B cell (primary cell): ENCODE data around the gene RAB27A. TPM values are rescaled to one million over a fixed set of nuclear protein-coding genes. Genes with fewer than 3 reads are reported as not detected.

Experiments
- ATAC-seq: fragments of 200-7000 bp; cut with Tn5 transposase; one replicate; pipeline ENCODE4 v1.10.0; 2021; ENCODE audit warnings: low read depth, mild to moderate bottlenecking, moderate number of reproducible peaks, moderate library complexity
- CTCF ChIA-PET: fragments of 350-600 bp; sonication (Branson Sonifier 250); formaldehyde crosslinking; loops from one replicate; lab custom pipeline; 2021; ENCODE audit warnings: antibody characterized with exemption, inconsistent platforms; lab: Charles Lee
- POLR2A ChIA-PET: fragments of 350-600 bp; sonication (Branson Sonifier 250); formaldehyde crosslinking; loops from one replicate; lab custom pipeline; 2021; ENCODE audit warnings: antibody characterized with exemption; lab: Charles Lee
- DNase-seq: peaks from one replicate; pipeline ENCODE4 v3.0.0; 2013
- H2AFZ ChIP-seq: 2 replicates; pipeline ENCODE4 v1.6.1; 2012; ENCODE audit warnings: mild to moderate bottlenecking, low read depth, low read length; ENCODE audit not compliant: insufficient read depth, poor library complexity, severe bottlenecking
- H3K27ac ChIP-seq, 2 donors: 1 replicate in 1 of 2; 2 replicates in 1 of 2; pipeline ENCODE4 v1.5.1; 2012 to 2013; ENCODE audit warnings: low read length in 2 of 2, mild to moderate bottlenecking in 2 of 2, moderate library complexity in 1 of 2
- H3K27me3 ChIP-seq, 4 experiments: fragments of 200-600 bp in 1 of 4; sonication (generic) in 1 of 4; replicated peaks in 1 of 4; 1 replicate in 2 of 4; 2 replicates in 2 of 4; pipeline versions ENCODE4 v1.6.1 to v1.7.0; 2013 to 2016; ENCODE audit warnings: low read length in 3 of 4, mild to moderate bottlenecking in 2 of 4, mixed read lengths in 1 of 4, moderate library complexity in 1 of 4; ENCODE audit not compliant: insufficient read depth in 4 of 4, control insufficient read depth in 3 of 4; ENCODE audit errors: control extremely low read depth in 1 of 4
- H3K36me3 ChIP-seq, 2 experiments: replicated peaks in 1 of 2; 1 replicate in 1 of 2; 2 replicates in 1 of 2; pipeline versions ENCODE4 v1.6.1 to v1.7.1; 2013; ENCODE audit warnings: low read length in 1 of 2; ENCODE audit not compliant: insufficient read depth in 2 of 2, control insufficient read depth in 1 of 2; ENCODE audit errors: control extremely low read depth in 1 of 2, extremely low read depth in 1 of 2
- H3K4me1 ChIP-seq, 2 donors: fragments of 200-600 bp in 1 of 2; sonication (generic) in 1 of 2; 1 replicate in 1 of 2; 2 replicates in 1 of 2; pipeline versions ENCODE4 v1.5.1 to v1.6.1; 2013 to 2017; ENCODE audit warnings: low read length in 2 of 2; ENCODE audit not compliant: control insufficient read depth in 2 of 2, insufficient read depth in 2 of 2
- H3K4me2 ChIP-seq: replicated peaks from 2 replicates; pipeline ENCODE3; 2012; ENCODE audit warnings: mild to moderate bottlenecking, low read depth, low read length; ENCODE audit not compliant: poor library complexity, severe bottlenecking
- H3K4me3 ChIP-seq, 5 experiments: fragments of 200-600 bp in 1 of 5; sonication (generic) in 1 of 5; 1 replicate in 3 of 5; 2 replicates in 2 of 5; pipeline versions ENCODE4 v1.5.1 to v1.7.0; 2011 to 2016; ENCODE audit warnings: low read length in 4 of 5, mild to moderate bottlenecking in 4 of 5, low read depth in 2 of 5, control low read depth in 1 of 5, moderate library complexity in 1 of 5; ENCODE audit not compliant: insufficient read depth in 1 of 5; ENCODE audit errors: control extremely low read depth in 1 of 5, extremely low read depth in 1 of 5
- H3K79me2 ChIP-seq: fragments of 200-600 bp; sonication (generic); one replicate; pipeline ENCODE4 v1.6.0; 2016; ENCODE audit warnings: low read length; ENCODE audit not compliant: control insufficient read depth, insufficient read depth
- H3K9ac ChIP-seq: fragments of 200-600 bp; sonication (generic); 2 replicates; pipeline ENCODE4 v1.6.1; 2017; ENCODE audit warnings: mild to moderate bottlenecking, low read length, moderate library complexity
- H3K9me3 ChIP-seq, 3 donors: one replicate each; pipeline versions ENCODE4 v1.6.1 to v1.7.1; 2013; ENCODE audit warnings: low read length in 2 of 3; ENCODE audit not compliant: control insufficient read depth in 2 of 3, insufficient read depth in 1 of 3; ENCODE audit errors: control extremely low read depth in 1 of 3
- H4K20me1 ChIP-seq: 2 replicates; pipeline ENCODE4 v1.6.0; 2012; ENCODE audit warnings: mild to moderate bottlenecking, low read length; ENCODE audit not compliant: insufficient read depth, control insufficient read depth, poor library complexity, severe bottlenecking
- H3K27ac Mint-ChIP-seq: one replicate; pipeline ENCODE4 v1.8.0; 2021; ENCODE audit warnings: mixed read lengths
- H3K27me3 Mint-ChIP-seq: one replicate; pipeline ENCODE4 v1.8.0; 2021; ENCODE audit warnings: mixed read lengths
- H3K4me1 Mint-ChIP-seq: one replicate; pipeline ENCODE4 v1.8.0; 2021; ENCODE audit warnings: mixed read lengths
- H3K4me3 Mint-ChIP-seq: one replicate; pipeline ENCODE4 v1.8.0; 2021; ENCODE audit warnings: mixed read lengths
- H3K9me3 Mint-ChIP-seq: one replicate; pipeline ENCODE4 v1.8.0; 2022; ENCODE audit warnings: mixed read lengths; ENCODE audit not compliant: insufficient read depth
- EZH2 ChIP-seq: IDR thresholded peaks from 2 replicates; pipeline ENCODE4 v1.6.1; 2012; ENCODE audit warnings: borderline replicate concordance, low read depth, mild to moderate bottlenecking, moderate library complexity, low read length; ENCODE audit not compliant: insufficient read depth, poor library complexity, severe bottlenecking
- WGBS: methylation state at CpG from one replicate; pipeline ENCODE4 v1.1.5; 2013; ENCODE audit warnings: missing lambda C conversion rate; ENCODE audit not compliant: insufficient coverage; 5-methylcytosine and 5-hydroxymethylcytosine counted together
- intact Hi-C: fragments of 100-400 bp; cut with micrococcal nuclease; formaldehyde crosslinking; loops from one replicate; pipeline ENCODE4 v1.10.0; 2022
- polyA plus RNA-seq: library from polyadenylated mRNA; depleted of rRNA; stranded (reverse); fragments of >200 nt; gene quantifications from 2 replicates; pipeline ENCODE4 v1.2.3, GENCODE V29; 2012
- total RNA-seq, 2 donors: library from RNA; stranded (reverse); fragments of 120-200 nt in 1 of 2; gene quantifications; 1 replicate in 1 of 2; 2 replicates in 1 of 2; pipeline versions ENCODE4 v1.2.3 to v1.2.4, GENCODE V29; 2013 to 2022
- TF ChIP-seq, protein P1 (sequence below): fragments of 200-600 bp; IDR thresholded peaks from one replicate; pipeline ENCODE4 v1.8.0; 2022; ENCODE audit warnings: antibody characterized with exemption, mild to moderate bottlenecking

The RAB27A gene
- total and polyA plus RNA-seq, 2 donors (not counting 1 experiment from before 2014, with no cell fraction given), result 7.2 to 19.0 TPM

DNA sequence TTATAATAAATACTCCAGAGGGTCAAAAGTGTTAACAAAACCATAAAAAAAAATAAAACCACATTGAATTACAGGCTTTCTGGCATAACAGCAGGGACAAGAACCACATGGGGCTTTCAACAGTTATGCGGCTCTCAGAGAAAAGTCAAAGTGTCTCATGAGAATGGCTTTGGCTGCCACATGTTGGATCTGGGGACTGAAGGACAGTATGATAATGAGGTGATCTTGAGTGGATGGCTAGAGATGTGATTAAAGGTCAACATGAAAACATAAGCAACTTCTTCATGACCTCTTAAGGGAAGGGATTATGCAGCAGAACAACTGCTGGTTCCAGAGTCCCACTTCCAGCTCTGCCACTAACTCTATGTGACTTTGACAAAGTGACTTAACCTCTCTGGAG is 5.2 kb downstream of the RAB27A start:
- Histone ChIP-seq H3K36me3 (no peaks in the 10 kb centered on the region), H3K9me3 (no peaks in the 10 kb centered on the region), H2AFZ (no peak overlapping the region), H3K9ac (no peak overlapping the region), H3K4me2 (no peak overlapping the region), H3K27me3 (no peaks in the 10 kb centered on the region), H3K4me3 (no peak overlapping the region), H3K79me2 (peaks cover 51% of the 10 kb centered on the region), H3K27ac (peak overlapping the region in 1 of 2 donors; percentile 21), H3K4me1 (peaks cover 23 to 30% of the 10 kb centered on the region in 2 donors), H4K20me1 (no peaks in the 10 kb centered on the region)
- ChIA-PET CTCF (interaction anchor here (4.9 kb wide), 1 partner anchor 66 kb away, joined by 23 read pairs; no protein-coding TSS in a partner anchor), POLR2A (no interaction called here)
- DNase-seq (no peak), ATAC-seq (no peak)
- Mint-ChIP-seq H3K4me1 (peaks cover 58% of the 10 kb centered on the region), H3K27ac (no peak overlapping the region), H3K4me3 (no peak overlapping the region), H3K27me3 (no peaks in the 10 kb centered on the region), H3K9me3 (no peaks in the 10 kb centered on the region)
- TF ChIP-seq EZH2, result no peak
- TF ChIP-seq, protein P1, sequence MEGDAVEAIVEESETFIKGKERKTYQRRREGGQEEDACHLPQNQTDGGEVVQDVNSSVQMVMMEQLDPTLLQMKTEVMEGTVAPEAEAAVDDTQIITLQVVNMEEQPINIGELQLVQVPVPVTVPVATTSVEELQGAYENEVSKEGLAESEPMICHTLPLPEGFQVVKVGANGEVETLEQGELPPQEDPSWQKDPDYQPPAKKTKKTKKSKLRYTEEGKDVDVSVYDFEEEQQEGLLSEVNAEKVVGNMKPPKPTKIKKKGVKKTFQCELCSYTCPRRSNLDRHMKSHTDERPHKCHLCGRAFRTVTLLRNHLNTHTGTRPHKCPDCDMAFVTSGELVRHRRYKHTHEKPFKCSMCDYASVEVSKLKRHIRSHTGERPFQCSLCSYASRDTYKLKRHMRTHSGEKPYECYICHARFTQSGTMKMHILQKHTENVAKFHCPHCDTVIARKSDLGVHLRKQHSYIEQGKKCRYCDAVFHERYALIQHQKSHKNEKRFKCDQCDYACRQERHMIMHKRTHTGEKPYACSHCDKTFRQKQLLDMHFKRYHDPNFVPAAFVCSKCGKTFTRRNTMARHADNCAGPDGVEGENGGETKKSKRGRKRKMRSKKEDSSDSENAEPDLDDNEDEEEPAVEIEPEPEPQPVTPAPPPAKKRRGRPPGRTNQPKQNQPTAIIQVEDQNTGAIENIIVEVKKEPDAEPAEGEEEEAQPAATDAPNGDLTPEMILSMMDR, result no peak
- WGBS, result no CpG with 5 or more reads among the region's 1 CpG
- intact Hi-C loops, result no loop called here

DNA sequence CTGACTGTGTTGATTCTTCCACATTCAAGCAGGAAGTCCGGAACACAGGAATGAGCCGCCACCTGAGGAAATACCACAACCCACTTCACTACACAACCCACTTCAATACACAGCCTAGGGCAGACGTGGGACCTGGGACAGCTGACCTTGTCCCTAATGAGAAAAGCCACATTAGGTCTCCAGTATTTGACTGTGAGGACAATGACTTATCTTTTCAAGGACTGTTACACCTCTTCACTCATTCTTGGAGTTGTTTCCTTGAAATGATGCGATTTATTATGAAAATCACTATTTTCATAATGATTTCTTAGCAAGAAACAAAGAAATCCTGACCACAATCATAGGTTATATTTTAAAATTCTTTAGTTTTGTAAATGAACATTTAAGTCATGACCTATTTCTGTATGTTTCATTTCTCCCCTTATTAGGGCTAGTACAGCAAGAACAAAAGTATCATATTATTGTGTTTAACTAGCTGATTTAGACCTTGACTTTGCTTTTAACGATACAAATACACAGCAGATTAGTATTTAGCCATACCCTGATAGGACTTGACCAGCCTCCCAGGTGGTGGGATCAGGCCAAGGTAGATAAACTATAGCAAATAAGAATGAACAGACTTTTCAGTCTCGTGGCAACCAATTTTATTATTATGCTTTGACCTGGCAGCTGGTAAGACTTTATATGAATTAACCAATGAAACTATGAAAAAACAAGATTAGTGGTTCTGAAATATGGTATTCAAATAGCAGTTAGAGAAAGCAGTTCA is 6.0 kb downstream of the RAB27A start:
- Histone ChIP-seq H3K9ac (no peak overlapping the region), H3K4me2 (no peak overlapping the region), H2AFZ (no peak overlapping the region), H3K4me3 (no peak overlapping the region), H3K79me2 (peaks cover 43% of the 10 kb centered on the region), H3K4me1 (peaks cover 24 to 27% of the 10 kb centered on the region in 2 donors), H4K20me1 (no peaks in the 10 kb centered on the region), H3K36me3 (no peaks in the 10 kb centered on the region), H3K27ac (no peak overlapping the region), H3K27me3 (no peaks in the 10 kb centered on the region), H3K9me3 (no peaks in the 10 kb centered on the region)
- no peak for ATAC-seq
- no peak overlapping the region for H3K4me3 Mint-ChIP-seq
- no peak for DNase-seq
- WGBS, result 70% methylated on average over 2 of the region's 6 CpGs
- CTCF ChIA-PET, result no interaction called here
- peaks cover 61% of the 10 kb centered on the region for H3K4me1 Mint-ChIP-seq
- intact Hi-C loops, result no loop called here
- H3K27me3 Mint-ChIP-seq, result no peaks in the 10 kb centered on the region
- no peaks in the 10 kb centered on the region for H3K9me3 Mint-ChIP-seq
- no peak overlapping the region for H3K27ac Mint-ChIP-seq
- no peak for TF ChIP-seq EZH2
- TF ChIP-seq, protein P1, result no peak
- POLR2A ChIA-PET, result no interaction called here
